Activated T-helper 1 cell treated with Interleukin-2 at 50 U/mL for 16 hours (primary cell): ENCODE measurements around the gene CACNA1C.

Experiments
- DNase-seq: peaks from one replicate; pipeline ENCODE4 v3.0.0-alpha.2; 2020; ENCODE audit warnings: low read depth

CACNA1C gene

GRCh38 chr12:2415568-2415944 lies 362.8 kb downstream of the CACNA1C start:
- DNase-seq: no peak

DNA sequence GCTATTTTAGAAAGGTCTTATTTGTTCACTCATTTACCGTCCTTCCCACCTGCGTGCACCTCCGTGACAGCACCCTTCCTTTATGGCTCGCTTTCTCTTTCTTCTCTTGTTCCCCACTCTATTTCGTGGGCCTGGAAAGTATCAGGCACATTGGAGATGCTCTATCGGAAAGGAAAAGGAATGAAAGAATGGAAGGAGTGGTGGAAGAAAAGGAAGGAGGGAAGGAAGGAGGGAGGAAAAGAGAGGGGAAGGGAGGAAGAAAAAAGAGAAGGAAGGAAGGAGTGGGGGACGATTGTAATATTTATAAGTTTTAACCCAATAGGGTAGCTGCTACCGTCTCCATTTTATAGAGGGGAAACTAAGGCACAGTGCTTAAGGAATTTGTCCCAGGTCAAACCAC lies 363.4 kb downstream of the CACNA1C start:
- DNase-seq: no peak

DNA sequence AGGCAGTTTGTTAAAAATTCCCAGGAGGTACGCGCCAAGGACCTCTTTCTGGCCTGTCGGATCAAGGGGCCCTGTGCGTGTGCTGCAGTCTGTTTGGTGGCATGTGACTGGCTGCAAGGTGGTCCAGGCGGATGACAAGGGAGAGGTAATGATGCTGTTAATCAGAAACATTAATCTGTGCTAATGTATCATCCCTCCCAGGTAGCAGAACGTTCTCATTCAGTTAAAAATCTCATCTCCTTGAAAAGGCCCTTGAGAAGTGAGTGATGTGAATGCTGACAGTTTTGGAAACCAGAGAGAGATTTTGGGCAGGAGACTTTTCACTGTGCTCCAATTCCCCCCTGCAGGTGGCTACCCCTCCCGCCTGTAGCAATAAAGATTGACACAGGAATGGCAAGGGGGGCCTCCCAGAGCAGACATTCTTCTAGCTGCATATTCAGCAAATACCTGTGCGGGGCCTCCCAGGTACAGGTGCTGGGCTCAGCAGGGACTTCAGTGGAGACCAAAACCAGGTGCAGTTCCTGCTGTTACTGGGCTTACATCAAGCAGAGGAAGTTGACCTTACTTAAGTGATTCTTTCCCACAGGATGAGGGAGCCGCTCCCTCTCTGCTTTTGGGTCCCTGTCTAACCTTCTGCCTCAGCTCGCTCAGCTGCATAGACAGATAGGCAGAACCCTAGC lies 364.8 kb downstream of the CACNA1C start:
- DNase-seq: no peak

DNA sequence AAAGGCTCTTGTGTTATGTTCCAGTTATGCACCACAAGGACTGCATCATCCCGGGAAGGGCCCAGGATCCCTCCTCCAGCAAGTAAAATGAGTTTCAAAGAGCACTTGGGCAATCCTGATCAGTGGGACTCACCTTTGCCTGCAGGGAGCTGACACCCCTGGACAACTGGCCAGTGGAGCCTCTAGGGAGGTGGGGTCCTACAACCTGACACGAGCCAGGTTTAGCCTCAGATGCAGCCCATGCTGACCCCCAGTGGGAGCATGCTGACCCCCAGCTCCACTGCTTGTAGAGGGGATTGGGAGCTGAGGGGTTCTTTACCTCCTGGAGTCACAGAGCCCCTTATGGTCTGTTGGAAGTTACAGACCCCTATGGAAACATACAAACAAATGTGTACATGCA lies 365.8 kb downstream of the CACNA1C start:
- DNase-seq: no peak

DNA sequence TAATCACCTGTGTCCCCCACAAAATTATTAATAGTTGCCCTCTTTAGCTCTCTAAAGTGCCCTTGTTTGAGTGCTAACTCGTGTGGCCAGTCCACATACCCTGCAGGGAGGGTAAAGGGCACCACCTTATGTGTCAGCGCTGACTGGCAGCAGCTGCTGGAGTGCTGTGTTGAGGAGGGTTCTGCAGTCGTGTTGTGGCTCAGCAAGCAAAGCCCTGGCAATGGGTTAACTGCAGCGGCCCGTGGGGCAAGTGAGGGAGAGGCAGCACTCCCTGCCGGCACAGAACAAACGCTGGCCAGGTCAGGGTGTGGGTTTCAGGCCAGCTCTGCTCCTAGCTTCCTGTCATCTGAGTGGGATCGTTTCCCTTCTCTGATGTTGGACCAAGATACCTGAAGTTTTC lies 369.8 kb downstream of the CACNA1C start:
- DNase-seq: no peak

DNA sequence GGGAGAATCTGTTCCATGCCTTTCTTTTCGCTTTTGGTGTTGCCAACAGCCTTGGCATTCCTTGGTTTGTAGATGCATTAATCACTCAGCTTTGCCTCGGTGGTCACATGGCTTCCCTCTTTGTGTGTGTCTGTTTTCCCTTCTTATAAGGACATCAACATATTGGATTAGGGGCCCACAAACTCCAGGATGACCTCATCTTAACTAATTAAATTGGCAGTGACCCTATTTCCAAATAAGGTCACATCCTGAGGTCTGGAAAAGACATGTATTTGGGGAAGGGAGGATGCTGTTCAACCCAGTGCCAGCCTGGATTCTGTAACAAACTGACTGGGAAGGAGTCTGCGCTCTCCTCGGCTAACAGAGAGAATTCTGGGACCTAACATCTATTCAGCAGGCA lies 376.2 kb downstream of the CACNA1C start:
- DNase-seq: no peak

DNA sequence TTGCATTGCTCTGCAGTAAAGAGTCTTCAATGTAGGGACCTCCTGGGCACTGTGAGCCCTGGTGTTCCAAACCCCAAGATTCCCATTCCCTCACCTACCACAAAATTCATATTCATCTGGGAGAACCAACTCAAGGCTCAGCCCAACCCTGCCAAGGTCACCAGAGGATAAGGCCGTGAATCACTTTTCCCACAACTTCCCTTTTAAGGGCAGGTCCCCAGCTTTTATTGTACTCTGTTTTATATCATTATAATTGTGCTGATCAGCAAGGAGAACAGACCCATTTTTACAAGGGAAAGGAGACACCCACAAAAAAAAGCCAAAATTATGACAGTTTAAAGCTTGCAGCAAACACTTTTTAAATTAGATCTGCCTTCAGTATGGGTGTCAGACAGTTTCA lies 379.0 kb downstream of the CACNA1C start:
- DNase-seq: no peak

- DNase-seq: no peak
Observed at GRCh38 chr12:2432856-2433255, 380.1 kb downstream of the CACNA1C start.

- no peak for DNase-seq
Observed at GRCh38 chr12:2435511-2435910, 382.7 kb downstream of the CACNA1C start.

GRCh38 chr12:2439332-2440100 lies 386.7 kb downstream of the CACNA1C start:
- DNase-seq: no peak

- DNase-seq: no peak
Observed at GRCh38 chr12:2443776-2444175, 391.0 kb downstream of the CACNA1C start.

- no peak for DNase-seq
Observed at GRCh38 chr12:2445968-2446367, 393.2 kb downstream of the CACNA1C start.

- DNase-seq: no peak
Observed at GRCh38 chr12:2447861-2448260, 395.1 kb downstream of the CACNA1C start.

DNA sequence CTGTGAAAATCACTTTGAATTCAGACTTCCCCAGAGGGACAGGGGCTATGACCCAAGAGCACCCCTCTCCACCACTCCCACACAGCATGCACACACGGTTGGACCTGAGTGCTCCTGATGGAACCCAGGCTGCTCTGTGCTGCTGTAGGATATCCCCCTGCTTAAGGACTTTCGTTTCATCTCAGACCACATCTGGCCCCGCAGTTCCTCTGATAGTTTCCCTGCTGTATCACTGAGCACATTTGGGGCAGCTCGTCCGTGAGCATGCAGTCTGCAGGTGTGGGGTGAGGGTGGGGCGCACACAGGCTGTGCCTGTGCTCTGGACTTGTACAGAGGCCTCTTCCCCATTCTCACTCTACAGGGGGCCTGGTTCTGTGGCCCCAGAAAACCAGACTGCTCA lies 396.8 kb downstream of the CACNA1C start:
- DNase-seq: no peak

DNA sequence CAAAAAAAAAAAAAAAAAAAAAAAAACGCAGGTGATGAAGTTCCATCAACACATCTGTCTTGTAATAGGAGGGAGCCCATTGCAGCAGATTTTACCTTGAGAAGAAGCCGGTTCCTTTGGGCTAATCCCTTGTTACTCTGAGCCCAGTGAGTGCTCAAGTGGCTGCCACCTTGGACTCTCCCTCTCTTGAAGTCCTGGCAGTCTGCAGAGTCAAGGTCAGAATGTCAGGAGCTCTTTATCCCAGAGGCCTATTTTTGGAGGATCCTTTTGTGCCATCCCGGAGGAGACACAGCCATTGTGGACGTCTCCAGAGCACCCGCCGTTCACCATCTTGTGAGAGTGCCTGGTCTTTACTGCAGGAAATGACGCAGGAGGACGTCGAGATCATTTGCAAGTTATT lies 397.8 kb downstream of the CACNA1C start:
- no peak for DNase-seq

GRCh38 chr12:2451025-2451424 lies 398.2 kb downstream of the CACNA1C start:
- DNase-seq: no peak

- no peak for DNase-seq
Observed at GRCh38 chr12:2451497-2451896, 398.7 kb downstream of the CACNA1C start.

GRCh38 chr12:2453076-2453760 lies 400.4 kb downstream of the CACNA1C start:
- DNase-seq: no peak

DNA sequence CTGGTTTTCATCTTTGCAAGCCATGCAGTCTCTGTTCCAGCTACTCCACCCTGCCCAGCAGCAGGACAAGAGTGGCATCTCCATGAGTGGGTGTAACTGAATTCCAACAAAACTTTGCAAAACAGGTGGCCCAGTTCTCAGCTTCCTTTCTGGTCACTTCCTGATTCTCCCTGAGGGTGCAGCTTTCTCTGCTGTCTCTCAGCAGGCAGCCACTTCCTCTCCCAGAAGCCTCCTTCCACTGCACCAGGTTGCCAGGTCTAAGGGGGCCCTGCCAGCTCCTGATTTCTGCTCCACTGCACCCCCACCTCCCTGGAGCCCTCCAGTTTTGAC lies 400.9 kb downstream of the CACNA1C start:
- no peak for DNase-seq

GRCh38 chr12:2454601-2455177 lies 401.9 kb downstream of the CACNA1C start:
- no peak for DNase-seq

DNA sequence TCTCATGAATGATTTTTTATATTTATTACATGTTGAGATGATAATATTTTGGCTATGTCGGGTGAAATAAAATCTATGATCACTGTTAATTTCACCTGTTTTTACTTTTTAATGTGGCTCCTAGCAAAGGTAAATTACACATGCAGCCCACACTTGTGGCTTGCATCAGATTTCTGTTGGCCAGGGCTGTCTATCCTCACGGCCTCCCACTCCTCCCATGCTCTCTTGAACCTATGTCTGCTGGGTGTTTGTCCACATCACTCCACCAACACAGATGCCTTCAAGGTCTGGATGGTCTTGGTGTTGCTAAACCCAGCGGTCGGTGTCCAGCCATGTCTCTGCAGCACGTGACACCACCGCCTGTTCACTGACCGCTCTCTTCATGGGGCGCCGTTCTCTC lies 402.6 kb downstream of the CACNA1C start:
- DNase-seq: no peak

DNA sequence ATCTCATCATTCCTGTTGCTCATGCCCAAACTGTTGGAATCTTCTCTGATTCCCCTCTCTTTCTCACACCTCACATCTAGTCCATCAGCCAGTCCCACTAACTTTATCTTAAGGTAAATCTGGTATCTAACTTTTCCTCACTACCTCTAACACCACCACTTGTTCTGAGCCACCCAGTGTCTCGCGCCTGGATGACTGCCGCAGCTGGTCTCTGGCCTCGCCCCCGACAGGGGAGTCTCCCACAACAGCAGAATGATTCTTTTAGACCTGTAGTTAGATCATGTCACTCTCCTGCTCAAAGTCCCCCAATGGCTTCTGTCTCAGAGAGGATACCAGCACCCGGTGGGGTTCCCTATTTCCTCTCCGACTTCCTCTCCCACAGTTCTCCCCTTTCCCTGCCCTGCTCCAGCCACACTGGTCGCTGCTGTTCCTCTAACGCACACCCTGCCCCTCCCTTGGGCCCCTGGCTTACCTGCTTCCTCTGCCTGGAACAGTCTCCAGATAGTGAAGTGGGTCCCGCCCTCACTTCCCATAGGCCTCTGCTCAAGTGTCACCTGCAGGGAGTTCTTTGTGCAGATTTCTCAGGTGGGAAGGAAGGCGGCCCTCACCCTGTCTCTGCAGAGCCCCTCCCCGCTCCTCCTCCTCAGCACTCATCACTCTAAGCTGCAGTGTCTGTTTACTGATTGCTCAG lies 403.5 kb downstream of the CACNA1C start:
- no peak for DNase-seq

GRCh38 chr12:2456813-2457186 lies 404.0 kb downstream of the CACNA1C start:
- no peak for DNase-seq
